ENCODE data around the gene RTP4. TPM values are rescaled to one million over a fixed set of nuclear protein-coding genes. Genes with fewer than 3 reads are reported as not detected.

The RTP4 gene
- total RNA-seq, 1 donor from 2014 or later, result 0.40 TPM

GRCh38 chr3:187325632-187326031 lies 42.6 kb upstream of the RTP4 start:
- no peak for DNase-seq (ENCODE audit: low read depth)
- H3K4me3 ChIP-seq (ENCODE audit: low read depth, low read length), result no peak overlapping the region
- no peak for TF ChIP-seq CTCF (conservative IDR thresholded peaks at IDR 0.05; ENCODE audit: low read depth, low read length)

GRCh38 chr3:187327845-187328244 lies 40.3 kb upstream of the RTP4 start:
- H3K4me3 ChIP-seq (ENCODE audit: low read depth, low read length), result no peak overlapping the region
- no peak for DNase-seq (ENCODE audit: low read depth)
- TF ChIP-seq CTCF (conservative IDR thresholded peaks at IDR 0.05; ENCODE audit: low read depth, low read length), result no peak

- H3K4me3 ChIP-seq (ENCODE audit: low read depth, low read length), result no peak overlapping the region
- DNase-seq (ENCODE audit: low read depth), result no peak
- TF ChIP-seq CTCF (conservative IDR thresholded peaks at IDR 0.05; ENCODE audit: low read depth, low read length), result no peak
Measured at GRCh38 chr3:187328691-187329090, 39.5 kb upstream of the RTP4 start.

- DNase-seq (ENCODE audit: low read depth), result no peak
- no peak for TF ChIP-seq CTCF (conservative IDR thresholded peaks at IDR 0.05; ENCODE audit: low read depth, low read length)
- H3K4me3 ChIP-seq (ENCODE audit: low read depth, low read length), result no peak overlapping the region
Measured at GRCh38 chr3:187334904-187335303, 33.3 kb upstream of the RTP4 start.

GRCh38 chr3:187336322-187336721 lies 31.9 kb upstream of the RTP4 start:
- TF ChIP-seq CTCF (conservative IDR thresholded peaks at IDR 0.05; ENCODE audit: low read depth, low read length), result no peak
- no peak for DNase-seq (ENCODE audit: low read depth)
- H3K4me3 ChIP-seq (ENCODE audit: low read depth, low read length), result no peak overlapping the region

GRCh38 chr3:187340578-187340977 lies 27.6 kb upstream of the RTP4 start:
- TF ChIP-seq CTCF (conservative IDR thresholded peaks at IDR 0.05; ENCODE audit: low read depth, low read length), result no peak
- no peak for DNase-seq (ENCODE audit: low read depth)
- H3K4me3 ChIP-seq (ENCODE audit: low read depth, low read length), result no peak overlapping the region

GRCh38 chr3:187342255-187342654 lies 25.9 kb upstream of the RTP4 start:
- no peak overlapping the region for H3K4me3 ChIP-seq (ENCODE audit: low read depth, low read length)
- no peak for DNase-seq (ENCODE audit: low read depth)
- no peak for TF ChIP-seq CTCF (conservative IDR thresholded peaks at IDR 0.05; ENCODE audit: low read depth, low read length)

All from epithelial cell of proximal tubule (primary cell).